WTC11 (cell line): ENCODE data around the gene SYK. TPM values are rescaled to one million over a fixed set of nuclear protein-coding genes. Genes with fewer than 3 reads are reported as not detected.

Experiments
- ATAC-seq: fragments of 200-7000 bp; cut with Tn5 transposase; 2 replicates; pipeline ENCODE4 v1.10.0; 2021; ENCODE audit warnings: mild to moderate bottlenecking, moderate library complexity
- CTCF ChIA-PET: fragments of 300-600 bp; sonication (Branson Sonifier 250); formaldehyde crosslinking; loops from one replicate; lab custom pipeline; 2021; ENCODE audit warnings: antibody characterized with exemption; lab: Charles Lee
- POLR2A ChIA-PET: fragments of 350-600 bp; sonication (Branson Sonifier 250); formaldehyde crosslinking; loops from one replicate; lab custom pipeline; 2021; ENCODE audit warnings: antibody characterized with exemption; lab: Charles Lee
- DNase-seq: peaks from one replicate; pipeline ENCODE4 v3.0.0; 2021; ENCODE audit warnings: low spot score
- H3K27ac Mint-ChIP-seq: 2 replicates; pipeline ENCODE4 v1.8.0; 2021; ENCODE audit warnings: mixed read lengths
- H3K27me3 Mint-ChIP-seq: 2 replicates; pipeline ENCODE4 v1.8.0; 2021; ENCODE audit warnings: low read depth, mild to moderate bottlenecking, moderate library complexity, mixed read lengths
- H3K36me3 Mint-ChIP-seq: 2 replicates; pipeline ENCODE4 v1.8.0; 2021; ENCODE audit warnings: mixed read lengths
- H3K4me1 Mint-ChIP-seq: 2 replicates; pipeline ENCODE4 v1.8.0; 2022; ENCODE audit warnings: mixed read lengths
- H3K4me3 Mint-ChIP-seq: 2 replicates; pipeline ENCODE4 v1.8.0; 2021; ENCODE audit warnings: mild to moderate bottlenecking, moderate library complexity, mixed read lengths
- H3K9me3 Mint-ChIP-seq: 2 replicates; pipeline ENCODE4 v1.8.0; 2021; ENCODE audit warnings: mixed read lengths
- ATF1 ChIP-seq: sonication (generic); formaldehyde crosslinking; IDR thresholded peaks from 2 replicates; pipeline ENCODE4 v1.8.1; 2023; ENCODE audit warnings: mild to moderate bottlenecking, moderate library complexity, missing genetic modification reagents
- CDX4 ChIP-seq: fragments of 250-450 bp; sonication (Bioruptor Pico); IDR thresholded peaks from 2 replicates; pipeline ENCODE4 v1.9.0; 2021; ENCODE audit warnings: moderate library complexity, mild to moderate bottlenecking, inconsistent platforms, borderline replicate concordance
- CREB1 ChIP-seq: sonication (generic); formaldehyde crosslinking; IDR thresholded peaks from 2 replicates; pipeline ENCODE4 v1.8.0; 2023; ENCODE audit warnings: mild to moderate bottlenecking, missing genetic modification reagents
- ERG ChIP-seq: fragments of 250-450 bp; sonication (Bioruptor Pico); IDR thresholded peaks from 2 replicates; pipeline ENCODE4 v1.8.0; 2021; ENCODE audit warnings: mild to moderate bottlenecking
- HMGXB4 ChIP-seq: sonication (generic); formaldehyde crosslinking; IDR thresholded peaks from 2 replicates; pipeline ENCODE4 v1.8.1; 2023; ENCODE audit warnings: mild to moderate bottlenecking, moderate library complexity, missing genetic modification reagents
- IRF1 ChIP-seq: sonication (generic); formaldehyde crosslinking; IDR thresholded peaks from 2 replicates; pipeline ENCODE4 v1.8.0; 2023; ENCODE audit warnings: missing genetic modification reagents
- IRF2 ChIP-seq: sonication (generic); formaldehyde crosslinking; IDR thresholded peaks from 2 replicates; pipeline ENCODE4 v1.8.0; 2022; ENCODE audit warnings: low read depth, missing genetic modification reagents, borderline replicate concordance
- JAZF1 ChIP-seq: fragments of 250-450 bp; sonication (Bioruptor Pico); IDR thresholded peaks from 2 replicates; pipeline ENCODE4 v1.9.0; 2021; ENCODE audit warnings: moderate library complexity, mild to moderate bottlenecking, inconsistent platforms
- KAT7 ChIP-seq: sonication (generic); formaldehyde crosslinking; IDR thresholded peaks from 2 replicates; pipeline ENCODE4 v1.8.1; 2023; ENCODE audit warnings: missing genetic modification reagents, mild to moderate bottlenecking, borderline replicate concordance
- MLX ChIP-seq: sonication (generic); formaldehyde crosslinking; IDR thresholded peaks from 2 replicates; pipeline ENCODE4 v1.8.1; 2023; ENCODE audit warnings: mild to moderate bottlenecking, missing genetic modification reagents, moderate library complexity
- MYBL2 ChIP-seq: sonication (generic); formaldehyde crosslinking; IDR thresholded peaks from 2 replicates; pipeline ENCODE4 v1.8.1; 2023; ENCODE audit warnings: mild to moderate bottlenecking, moderate library complexity, missing genetic modification reagents
- NR1H2 ChIP-seq: sonication (generic); formaldehyde crosslinking; IDR thresholded peaks from 2 replicates; pipeline ENCODE4 v1.9.0; 2021; ENCODE audit warnings: mild to moderate bottlenecking, moderate library complexity, missing genetic modification reagents
- NR3C1 ChIP-seq: sonication (generic); formaldehyde crosslinking; conservative IDR thresholded peaks from 2 replicates; pipeline ENCODE4 v1.8.1; 2023; ENCODE audit warnings: low read depth, mild to moderate bottlenecking, missing genetic modification reagents
- PRDM15 ChIP-seq: sonication (generic); formaldehyde crosslinking; IDR thresholded peaks from 2 replicates; pipeline ENCODE4 v1.8.0; 2022; ENCODE audit warnings: missing genetic modification reagents
- RORB ChIP-seq: fragments of 250-450 bp; sonication (Bioruptor Pico); IDR thresholded peaks from 2 replicates; pipeline ENCODE4 v1.9.0; 2021; ENCODE audit warnings: mild to moderate bottlenecking
- USF1 ChIP-seq: sonication (generic); formaldehyde crosslinking; IDR thresholded peaks from 2 replicates; pipeline ENCODE4 v1.8.0; 2022; ENCODE audit warnings: mild to moderate bottlenecking, missing genetic modification reagents
- ZBTB43 ChIP-seq: sonication (generic); formaldehyde crosslinking; IDR thresholded peaks from 2 replicates; pipeline ENCODE4 v1.8.1; 2023; ENCODE audit warnings: mild to moderate bottlenecking, missing genetic modification reagents
- ZNF121 ChIP-seq: sonication (generic); formaldehyde crosslinking; IDR thresholded peaks from 2 replicates; pipeline ENCODE4 v1.8.0; 2023; ENCODE audit warnings: missing genetic modification reagents
- ZNF138 ChIP-seq: sonication (generic); formaldehyde crosslinking; conservative IDR thresholded peaks from 2 replicates; pipeline ENCODE4 v1.8.1; 2022; ENCODE audit warnings: mild to moderate bottlenecking, moderate library complexity, missing genetic modification reagents
- total RNA-seq: library from RNA; stranded (reverse); gene quantifications from 3 replicates; pipeline ENCODE4 v1.2.3, GENCODE V29; 2021

SYK gene
- total RNA-seq, 1 experiment from 2014 or later, result 7.4 TPM

GRCh38 chr9:90881648-90882047, 80.0 kb downstream of the SYK start (continued):
- TF ChIP-seq ERG (CRISPR knock-in tag) (no peak), IRF2 (CRISPR knock-in tag) (no peak)

GRCh38 chr9:90882991-90883600, 81.5 kb downstream of the SYK start:
- POLR2A ChIA-PET, result no interaction called here
- H3K9me3 Mint-ChIP-seq, result peaks cover 19% of the 10 kb centered on the region
- H3K4me1 Mint-ChIP-seq, result no peaks in the 10 kb centered on the region; the same call in 1 of the 2 replicates
- TF ChIP-seq MYBL2 (no peak), ZNF138 (CRISPR knock-in tag) (no peak), MLX (no peak), NR1H2 (CRISPR knock-in tag) (no peak), CREB1 (no peak), ATF1 (CRISPR knock-in tag) (no peak), KAT7 (no peak), CDX4 (no peak), ZBTB43 (CRISPR knock-in tag) (no peak), RORB (no peak), NR3C1 (no peak), IRF2 (CRISPR knock-in tag) (no peak), IRF1 (CRISPR knock-in tag) (no peak), USF1 (CRISPR knock-in tag) (no peak), ZNF121 (CRISPR knock-in tag) (no peak)
- no peak for ATAC-seq
- CTCF ChIA-PET, result no interaction called here
- no peaks in the 10 kb centered on the region for H3K27me3 Mint-ChIP-seq
- no peak overlapping the region for H3K27ac Mint-ChIP-seq
- H3K4me3 Mint-ChIP-seq, result no peak overlapping the region
- no peak for DNase-seq
- peaks cover 3% of the 10 kb centered on the region; the same call in 1 of the 2 replicates for H3K36me3 Mint-ChIP-seq

GRCh38 chr9:90883661-90884060, 82.0 kb downstream of the SYK start:
- H3K27ac Mint-ChIP-seq, result no peak overlapping the region
- H3K4me3 Mint-ChIP-seq, result no peak overlapping the region
- CTCF ChIA-PET, result no interaction called here
- TF ChIP-seq PRDM15 (CRISPR knock-in tag), result no peak
- no peak for TF ChIP-seq IRF2 (CRISPR knock-in tag)
- TF ChIP-seq JAZF1 (CRISPR knock-in tag), result no peak
- no peak for TF ChIP-seq HMGXB4 (CRISPR knock-in tag)
- TF ChIP-seq, all 79 proteins: peak for 0
- Mint-ChIP-seq H3K9me3 (peaks cover 19% of the 10 kb centered on the region), H3K36me3 (peaks cover 3% of the 10 kb centered on the region; the same call in 1 of the 2 replicates), H3K27me3 (no peaks in the 10 kb centered on the region; the same call in 1 of the 2 replicates), H3K4me1 (peaks cover 5% of the 10 kb centered on the region)
- POLR2A ChIA-PET, result no interaction called here
- no peak for ATAC-seq
- no peak for DNase-seq
